ENCODE data around the gene PRDM12.

The PRDM12 gene

DNA sequence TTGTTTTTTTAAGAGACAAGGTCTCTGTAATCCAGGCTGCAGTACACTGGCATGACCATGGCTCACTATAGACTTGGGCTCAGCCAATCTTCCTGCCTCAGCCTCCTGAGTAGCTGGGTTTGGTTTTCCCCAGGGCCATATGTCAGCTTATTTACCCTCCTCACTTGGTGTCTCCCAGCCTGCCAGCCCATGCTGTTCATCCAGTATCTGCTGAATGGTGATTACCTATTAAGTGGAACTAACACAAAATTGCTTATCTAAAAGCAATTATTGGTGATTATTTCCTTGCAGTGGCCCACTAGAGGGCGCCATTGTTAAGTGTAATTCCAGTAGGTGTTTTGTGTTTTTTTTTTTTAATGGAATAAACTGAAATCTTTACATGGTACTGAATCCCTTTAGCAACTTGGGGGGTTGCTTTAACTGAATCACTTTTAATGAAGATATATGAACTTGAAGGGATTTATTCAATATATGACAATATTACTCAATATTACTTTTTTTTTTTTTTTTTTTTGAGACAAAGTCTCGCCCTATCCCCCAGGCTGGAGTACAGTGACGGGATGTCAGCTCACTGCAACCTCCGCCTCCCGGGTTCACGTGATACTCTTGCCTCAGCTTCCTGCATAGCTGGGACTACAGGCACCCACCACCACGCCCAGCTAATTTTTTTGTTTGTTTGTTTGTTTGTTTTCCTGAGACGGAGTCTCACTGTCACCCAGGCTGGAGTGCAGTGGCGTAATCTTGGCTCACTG lies 43.0 kb downstream of the PRDM12 start:
- H3K36me3 ChIP-seq (ENCODE audit: control insufficient read depth in 2 of 2, insufficient read depth in 1 of 2, low read length in 2 of 2) = peaks cover 31 to 32% of the 10 kb centered on the region in 2 experiments
- H3K9me3 ChIP-seq (ENCODE audit: control insufficient read depth, insufficient read depth, low read depth, low read length) = no peaks in the 10 kb centered on the region
- ChIA-PET POLR2A (interaction anchor here (0.5 to 2.9 kb wide), 5 partner anchors 8 to 764 kb away, joined by 3 to 30 read pairs (median 7); partner anchors contain the start of gene EXOSC2), CTCF (interaction anchor here (0.5 to 13.6 kb wide), 45 partner anchors 8 to 339 kb away, joined by 3 to 400 read pairs (median 4); partner anchors contain the start of gene EXOSC2)
- no peak overlapping the region for H3K27ac ChIP-seq (ENCODE audit: extremely low read depth, low read depth, low read length)
- H3K4me1 ChIP-seq (ENCODE audit: control insufficient read depth, insufficient read depth, low read length) = no peaks in the 10 kb centered on the region
- H3K4me3 ChIP-seq (ENCODE audit: low read depth, low read length) = no peak overlapping the region
- TF ChIP-seq, protein P1, sequence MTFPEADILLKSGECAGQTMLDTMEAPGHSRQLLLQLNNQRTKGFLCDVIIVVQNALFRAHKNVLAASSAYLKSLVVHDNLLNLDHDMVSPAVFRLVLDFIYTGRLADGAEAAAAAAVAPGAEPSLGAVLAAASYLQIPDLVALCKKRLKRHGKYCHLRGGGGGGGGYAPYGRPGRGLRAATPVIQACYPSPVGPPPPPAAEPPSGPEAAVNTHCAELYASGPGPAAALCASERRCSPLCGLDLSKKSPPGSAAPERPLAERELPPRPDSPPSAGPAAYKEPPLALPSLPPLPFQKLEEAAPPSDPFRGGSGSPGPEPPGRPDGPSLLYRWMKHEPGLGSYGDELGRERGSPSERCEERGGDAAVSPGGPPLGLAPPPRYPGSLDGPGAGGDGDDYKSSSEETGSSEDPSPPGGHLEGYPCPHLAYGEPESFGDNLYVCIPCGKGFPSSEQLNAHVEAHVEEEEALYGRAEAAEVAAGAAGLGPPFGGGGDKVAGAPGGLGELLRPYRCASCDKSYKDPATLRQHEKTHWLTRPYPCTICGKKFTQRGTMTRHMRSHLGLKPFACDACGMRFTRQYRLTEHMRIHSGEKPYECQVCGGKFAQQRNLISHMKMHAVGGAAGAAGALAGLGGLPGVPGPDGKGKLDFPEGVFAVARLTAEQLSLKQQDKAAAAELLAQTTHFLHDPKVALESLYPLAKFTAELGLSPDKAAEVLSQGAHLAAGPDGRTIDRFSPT (tag by site-specific recombination; IDR thresholded peaks at IDR 0.05) = no peak
- TF ChIP-seq ZNF292 (tag by site-specific recombination; IDR thresholded peaks at IDR 0.05; ENCODE audit: borderline replicate concordance, low read depth) (no peak), HOXC10 (CRISPR knock-in tag; IDR thresholded peaks at IDR 0.05) (no peak), SALL2 (tag by site-specific recombination; IDR thresholded peaks at IDR 0.05; ENCODE audit: borderline replicate concordance) (no peak), ZNF184 (tag by site-specific recombination; IDR thresholded peaks at IDR 0.05) (0 out of 2 replicates have a peak, but pooled peaks have one; percentile 31), ZNF670 (tag by site-specific recombination; IDR thresholded peaks at IDR 0.05; ENCODE audit: low read depth) (no peak), ZNF248 (tag by site-specific recombination; IDR thresholded peaks at IDR 0.05) (no peak), ZNF596 (tag by site-specific recombination; IDR thresholded peaks at IDR 0.05) (no peak), ZNF391 (tag by site-specific recombination; IDR thresholded peaks at IDR 0.05; ENCODE audit: borderline replicate concordance, low read depth) (0 out of 2 replicates have a peak, but pooled peaks have one; percentile 47), ZNF660 (tag by site-specific recombination; IDR thresholded peaks at IDR 0.05) (no peak), ZNF202 (tag by site-specific recombination; IDR thresholded peaks at IDR 0.05; ENCODE audit: borderline replicate concordance) (no peak), ZFP37 (tag by site-specific recombination; IDR thresholded peaks at IDR 0.05) (no peak), ZSCAN23 (tag by site-specific recombination; IDR thresholded peaks at IDR 0.05) (no peak)
- TF ChIP-seq, protein P2, sequence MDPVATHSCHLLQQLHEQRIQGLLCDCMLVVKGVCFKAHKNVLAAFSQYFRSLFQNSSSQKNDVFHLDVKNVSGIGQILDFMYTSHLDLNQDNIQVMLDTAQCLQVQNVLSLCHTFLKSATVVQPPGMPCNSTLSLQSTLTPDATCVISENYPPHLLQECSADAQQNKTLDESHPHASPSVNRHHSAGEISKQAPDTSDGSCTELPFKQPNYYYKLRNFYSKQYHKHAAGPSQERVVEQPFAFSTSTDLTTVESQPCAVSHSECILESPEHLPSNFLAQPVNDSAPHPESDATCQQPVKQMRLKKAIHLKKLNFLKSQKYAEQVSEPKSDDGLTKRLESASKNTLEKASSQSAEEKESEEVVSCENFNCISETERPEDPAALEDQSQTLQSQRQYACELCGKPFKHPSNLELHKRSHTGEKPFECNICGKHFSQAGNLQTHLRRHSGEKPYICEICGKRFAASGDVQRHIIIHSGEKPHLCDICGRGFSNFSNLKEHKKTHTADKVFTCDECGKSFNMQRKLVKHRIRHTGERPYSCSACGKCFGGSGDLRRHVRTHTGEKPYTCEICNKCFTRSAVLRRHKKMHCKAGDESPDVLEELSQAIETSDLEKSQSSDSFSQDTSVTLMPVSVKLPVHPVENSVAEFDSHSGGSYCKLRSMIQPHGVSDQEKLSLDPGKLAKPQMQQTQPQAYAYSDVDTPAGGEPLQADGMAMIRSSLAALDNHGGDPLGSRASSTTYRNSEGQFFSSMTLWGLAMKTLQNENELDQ (tag by site-specific recombination; IDR thresholded peaks at IDR 0.05; ENCODE audit: low read depth) = no peak
- TF ChIP-seq, protein P3, sequence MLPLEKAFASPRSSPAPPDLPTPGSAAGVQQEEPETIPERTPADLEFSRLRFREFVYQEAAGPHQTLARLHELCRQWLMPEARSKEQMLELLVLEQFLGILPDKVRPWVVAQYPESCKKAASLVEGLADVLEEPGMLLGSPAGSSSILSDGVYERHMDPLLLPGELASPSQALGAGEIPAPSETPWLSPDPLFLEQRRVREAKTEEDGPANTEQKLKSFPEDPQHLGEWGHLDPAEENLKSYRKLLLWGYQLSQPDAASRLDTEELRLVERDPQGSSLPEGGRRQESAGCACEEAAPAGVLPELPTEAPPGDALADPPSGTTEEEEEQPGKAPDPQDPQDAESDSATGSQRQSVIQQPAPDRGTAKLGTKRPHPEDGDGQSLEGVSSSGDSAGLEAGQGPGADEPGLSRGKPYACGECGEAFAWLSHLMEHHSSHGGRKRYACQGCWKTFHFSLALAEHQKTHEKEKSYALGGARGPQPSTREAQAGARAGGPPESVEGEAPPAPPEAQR (tag by site-specific recombination; IDR thresholded peaks at IDR 0.05) = no peak
- TF ChIP-seq, protein P4, sequence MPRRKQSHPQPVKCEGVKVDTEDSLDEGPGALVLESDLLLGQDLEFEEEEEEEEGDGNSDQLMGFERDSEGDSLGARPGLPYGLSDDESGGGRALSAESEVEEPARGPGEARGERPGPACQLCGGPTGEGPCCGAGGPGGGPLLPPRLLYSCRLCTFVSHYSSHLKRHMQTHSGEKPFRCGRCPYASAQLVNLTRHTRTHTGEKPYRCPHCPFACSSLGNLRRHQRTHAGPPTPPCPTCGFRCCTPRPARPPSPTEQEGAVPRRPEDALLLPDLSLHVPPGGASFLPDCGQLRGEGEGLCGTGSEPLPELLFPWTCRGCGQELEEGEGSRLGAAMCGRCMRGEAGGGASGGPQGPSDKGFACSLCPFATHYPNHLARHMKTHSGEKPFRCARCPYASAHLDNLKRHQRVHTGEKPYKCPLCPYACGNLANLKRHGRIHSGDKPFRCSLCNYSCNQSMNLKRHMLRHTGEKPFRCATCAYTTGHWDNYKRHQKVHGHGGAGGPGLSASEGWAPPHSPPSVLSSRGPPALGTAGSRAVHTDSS (tag by site-specific recombination; IDR thresholded peaks at IDR 0.05) = no peak
- TF ChIP-seq, protein P5, sequence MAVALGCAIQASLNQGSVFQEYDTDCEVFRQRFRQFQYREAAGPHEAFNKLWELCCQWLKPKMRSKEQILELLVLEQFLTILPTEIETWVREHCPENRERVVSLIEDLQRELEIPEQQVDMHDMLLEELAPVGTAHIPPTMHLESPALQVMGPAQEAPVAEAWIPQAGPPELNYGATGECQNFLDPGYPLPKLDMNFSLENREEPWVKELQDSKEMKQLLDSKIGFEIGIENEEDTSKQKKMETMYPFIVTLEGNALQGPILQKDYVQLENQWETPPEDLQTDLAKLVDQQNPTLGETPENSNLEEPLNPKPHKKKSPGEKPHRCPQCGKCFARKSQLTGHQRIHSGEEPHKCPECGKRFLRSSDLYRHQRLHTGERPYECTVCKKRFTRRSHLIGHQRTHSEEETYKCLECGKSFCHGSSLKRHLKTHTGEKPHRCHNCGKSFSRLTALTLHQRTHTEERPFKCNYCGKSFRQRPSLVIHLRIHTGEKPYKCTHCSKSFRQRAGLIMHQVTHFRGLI (tag by site-specific recombination; IDR thresholded peaks at IDR 0.05) = peak; percentile 17; the same call in 1 of the 2 replicates
- TF ChIP-seq, protein P6, sequence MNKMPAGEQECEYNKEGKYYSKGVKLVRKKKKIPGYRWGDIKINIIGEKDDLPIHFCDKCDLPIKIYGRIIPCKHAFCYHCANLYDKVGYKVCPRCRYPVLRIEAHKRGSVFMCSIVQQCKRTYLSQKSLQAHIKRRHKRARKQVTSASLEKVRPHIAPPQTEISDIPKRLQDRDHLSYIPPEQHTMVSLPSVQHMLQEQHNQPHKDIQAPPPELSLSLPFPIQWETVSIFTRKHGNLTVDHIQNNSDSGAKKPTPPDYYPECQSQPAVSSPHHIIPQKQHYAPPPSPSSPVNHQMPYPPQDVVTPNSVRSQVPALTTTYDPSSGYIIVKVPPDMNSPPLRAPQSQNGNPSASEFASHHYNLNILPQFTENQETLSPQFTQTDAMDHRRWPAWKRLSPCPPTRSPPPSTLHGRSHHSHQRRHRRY (tag by site-specific recombination; IDR thresholded peaks at IDR 0.05) = no peak
- TF ChIP-seq, protein P7, sequence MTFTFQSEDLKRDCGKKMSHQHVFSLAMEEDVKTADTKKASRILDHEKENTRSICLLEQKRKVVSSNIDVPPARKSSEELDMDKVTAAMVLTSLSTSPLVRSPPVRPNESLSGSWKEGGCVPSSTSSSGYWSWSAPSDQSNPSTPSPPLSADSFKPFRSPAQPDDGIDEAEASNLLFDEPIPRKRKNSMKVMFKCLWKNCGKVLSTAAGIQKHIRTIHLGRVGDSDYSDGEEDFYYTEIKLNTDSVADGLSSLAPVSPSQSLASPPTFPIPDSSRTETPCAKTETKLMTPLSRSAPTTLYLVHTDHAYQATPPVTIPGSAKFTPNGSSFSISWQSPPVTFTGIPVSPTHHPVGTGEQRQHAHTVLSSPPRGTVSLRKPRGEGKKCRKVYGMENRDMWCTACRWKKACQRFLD (tag by site-specific recombination; IDR thresholded peaks at IDR 0.05) = no peak
- TF ChIP-seq, protein P8, sequence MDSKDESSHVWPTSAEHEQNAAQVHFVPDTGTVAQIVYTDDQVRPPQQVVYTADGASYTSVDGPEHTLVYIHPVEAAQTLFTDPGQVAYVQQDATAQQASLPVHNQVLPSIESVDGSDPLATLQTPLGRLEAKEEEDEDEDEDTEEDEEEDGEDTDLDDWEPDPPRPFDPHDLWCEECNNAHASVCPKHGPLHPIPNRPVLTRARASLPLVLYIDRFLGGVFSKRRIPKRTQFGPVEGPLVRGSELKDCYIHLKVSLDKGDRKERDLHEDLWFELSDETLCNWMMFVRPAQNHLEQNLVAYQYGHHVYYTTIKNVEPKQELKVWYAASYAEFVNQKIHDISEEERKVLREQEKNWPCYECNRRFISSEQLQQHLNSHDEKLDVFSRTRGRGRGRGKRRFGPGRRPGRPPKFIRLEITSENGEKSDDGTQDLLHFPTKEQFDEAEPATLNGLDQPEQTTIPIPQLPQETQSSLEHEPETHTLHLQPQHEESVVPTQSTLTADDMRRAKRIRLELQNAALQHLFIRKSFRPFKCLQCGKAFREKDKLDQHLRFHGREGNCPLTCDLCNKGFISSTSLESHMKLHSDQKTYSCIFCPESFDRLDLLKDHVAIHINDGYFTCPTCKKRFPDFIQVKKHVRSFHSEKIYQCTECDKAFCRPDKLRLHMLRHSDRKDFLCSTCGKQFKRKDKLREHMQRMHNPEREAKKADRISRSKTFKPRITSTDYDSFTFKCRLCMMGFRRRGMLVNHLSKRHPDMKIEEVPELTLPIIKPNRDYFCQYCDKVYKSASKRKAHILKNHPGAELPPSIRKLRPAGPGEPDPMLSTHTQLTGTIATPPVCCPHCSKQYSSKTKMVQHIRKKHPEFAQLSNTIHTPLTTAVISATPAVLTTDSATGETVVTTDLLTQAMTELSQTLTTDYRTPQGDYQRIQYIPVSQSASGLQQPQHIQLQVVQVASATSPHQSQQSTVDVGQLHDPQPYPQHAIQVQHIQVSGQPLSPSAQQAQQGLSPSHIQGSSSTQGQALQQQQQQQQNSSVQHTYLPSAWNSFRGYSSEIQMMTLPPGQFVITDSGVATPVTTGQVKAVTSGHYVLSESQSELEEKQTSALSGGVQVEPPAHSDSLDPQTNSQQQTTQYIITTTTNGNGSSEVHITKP (tag by site-specific recombination; IDR thresholded peaks at IDR 0.05) = peak; percentile 81

All from HEK293 (cell line).